Kidney (tissue), 14 donors: ENCODE measurements around the gene DNAJB4. TPM values are rescaled to one million over a fixed set of nuclear protein-coding genes. Genes with fewer than 3 reads are reported as not detected.
"Not testable (repeated sequence)": the region's sequence is repeated elsewhere in the genome, so short reads cannot be mapped to it uniquely, and the experiment has no call there.

Experiments
- DNase-seq, 5 donors: peaks; one replicate each; pipeline ENCODE4 v3.0.0-alpha.2; 2013 to 2020
- FAIRE-seq: peaks from 2 replicates; lab custom pipeline; 2012; peaks lifted over from hg19 to GRCh38; lab: Jason Lieb, UNC
- H3K27ac ChIP-seq, 2 donors: one replicate each; pipeline ENCODE4 v1.7.0; 2013; ENCODE audit warnings: low read depth in 2 of 2, low read length in 2 of 2, inconsistent platforms in 1 of 2
- H3K27me3 ChIP-seq: one replicate; pipeline ENCODE4 v1.7.1; 2013; ENCODE audit warnings: low read length, inconsistent platforms; ENCODE audit not compliant: control insufficient read depth, insufficient read depth
- H3K36me3 ChIP-seq, 3 donors: one replicate each; pipeline versions ENCODE4 v1.7.0 to v1.7.1; 2013; ENCODE audit warnings: low read length in 3 of 3, control low read depth in 1 of 3, inconsistent platforms in 1 of 3; ENCODE audit not compliant: insufficient read depth in 3 of 3, control insufficient read depth in 2 of 3
- H3K4me1 ChIP-seq, 3 donors: one replicate each; pipeline versions ENCODE4 v1.7.0 to v1.7.1; 2013; ENCODE audit warnings: low read length in 3 of 3, inconsistent platforms in 1 of 3, low read depth in 1 of 3; ENCODE audit not compliant: control insufficient read depth in 2 of 3, insufficient read depth in 2 of 3
- H3K4me3 ChIP-seq, 3 donors: one replicate each; pipeline versions ENCODE4 v1.7.0 to v1.8.1; 2013; ENCODE audit warnings: low read length in 3 of 3, control low read depth in 1 of 3, inconsistent platforms in 1 of 3
- H3K9ac ChIP-seq, 3 donors: one replicate each; pipeline versions ENCODE4 v1.7.0 to v1.7.1; 2013; ENCODE audit warnings: low read length in 3 of 3, control low read depth in 1 of 3, inconsistent platforms in 1 of 3
- H3K9me3 ChIP-seq, 3 donors: one replicate each; pipeline versions ENCODE4 v1.7.0 to v1.7.1; 2013; ENCODE audit warnings: low read length in 3 of 3, control low read depth in 1 of 3, inconsistent platforms in 1 of 3; ENCODE audit not compliant: control insufficient read depth in 2 of 3, insufficient read depth in 1 of 3
- CTCF ChIP-seq: IDR thresholded peaks from 3 replicates; pipeline ENCODE4 v1.5.1; 2012; ENCODE audit warnings: mild to moderate bottlenecking, moderate library complexity, borderline replicate concordance; ENCODE audit not compliant: insufficient read depth; ENCODE audit errors: extremely low read depth
- intact Hi-C: fragments of 100-400 bp; cut with DNase I; formaldehyde crosslinking; loops from one replicate; pipeline ENCODE4 v1.11.1; 2022
- polyA plus RNA-seq: library from polyadenylated mRNA; stranded (reverse); fragments of 350-450 nt; fragmentation: Illumina TruSeq; extraction: RNeasy Lipid Tissue Mini Kit (QIAGEN cat#74804); gene quantifications from one replicate; pipeline ENCODE4 v1.2.3, GENCODE V29; 2014; ENCODE audit warnings: low read depth, low replicate concordance; ENCODE audit not compliant: insufficient read depth
- total RNA-seq: library from RNA; stranded (reverse); fragmentation: NEBNext Ultra II Directional; extraction: Animal tissue kit (Norgen Biotek cat#: 25700); gene quantifications from one replicate; pipeline ENCODE4 v1.2.1, GENCODE V29; 2021
- donor health status: control.
- donor health status: control.
- donor health status: control.
- donor health status: control.
- donor health status: control.
- donor health status: DM: yes; HTN: yes; CAD: no.
- donor health status: Normal renal cell carcinoma (clear cell type).

DNAJB4 gene
- total and polyA plus RNA-seq, 2 donors from 2014 or later, result 17.0 to 34.7 TPM

GRCh38 chr1:78019024-78019423 is 14.3 kb downstream of the DNAJB4 start:
- Histone ChIP-seq H3K4me3 (no peak overlapping the region), H3K4me1 (no peaks in the 10 kb centered on the region), H3K9me3 (no peaks in the 10 kb centered on the region), H3K27me3 (no peaks in the 10 kb centered on the region), H3K36me3 (peaks cover 0 to 10% (median 0%) of the 10 kb centered on the region in 3 donors), H3K27ac (no peak overlapping the region), H3K9ac (no peak overlapping the region)
- TF ChIP-seq CTCF, result no peak
- FAIRE-seq (no peak), DNase-seq (no peak)
- intact Hi-C loops, result no loop called here

- FAIRE-seq, H3K4me1 ChIP-seq, H3K9me3 ChIP-seq, H3K27me3 ChIP-seq, H3K36me3 ChIP-seq, H3K9ac ChIP-seq, intact Hi-C loops, H3K27ac ChIP-seq, DNase-seq, H3K4me3 ChIP-seq: not testable (repeated sequence)
Measured at GRCh38 chr1:78021134-78021533, 16.4 kb downstream of the DNAJB4 start.

- no peak for FAIRE-seq
- intact Hi-C loops, result no loop called here
- no peak for TF ChIP-seq CTCF
Measured at GRCh38 chr1:78029793-78030192, 25.1 kb downstream of the DNAJB4 start.

GRCh38 chr1:78032996-78033796 is 28.5 kb downstream of the DNAJB4 start:
- Histone ChIP-seq H3K9ac (no peak overlapping the region), H3K36me3 (no peaks in the 10 kb centered on the region), H3K27ac (no peak overlapping the region), H3K4me1 (no peaks in the 10 kb centered on the region), H3K4me3 (no peak overlapping the region), H3K27me3 (no peaks in the 10 kb centered on the region), H3K9me3 (no peaks in the 10 kb centered on the region)
- intact Hi-C loops, result no loop called here
- no peak for TF ChIP-seq CTCF
- FAIRE-seq, result no peak
- no peak for DNase-seq

More at GRCh38 chr1:78029793-78030192, 25.1 kb downstream of the DNAJB4 start:
- Histone ChIP-seq H3K9me3 (no peaks in the 10 kb centered on the region), H3K27me3 (no peaks in the 10 kb centered on the region), H3K27ac (no peak overlapping the region), H3K9ac (no peak overlapping the region), H3K4me3 (no peak overlapping the region), H3K4me1 (no peaks in the 10 kb centered on the region), H3K36me3 (no peaks in the 10 kb centered on the region)
- DNase-seq, result no peak
